ENCODE data around the gene CENPP.
"Not testable (repeated sequence)": the region's sequence is repeated elsewhere in the genome, so short reads cannot be mapped to it uniquely, and the experiment has no call there.

DNA sequence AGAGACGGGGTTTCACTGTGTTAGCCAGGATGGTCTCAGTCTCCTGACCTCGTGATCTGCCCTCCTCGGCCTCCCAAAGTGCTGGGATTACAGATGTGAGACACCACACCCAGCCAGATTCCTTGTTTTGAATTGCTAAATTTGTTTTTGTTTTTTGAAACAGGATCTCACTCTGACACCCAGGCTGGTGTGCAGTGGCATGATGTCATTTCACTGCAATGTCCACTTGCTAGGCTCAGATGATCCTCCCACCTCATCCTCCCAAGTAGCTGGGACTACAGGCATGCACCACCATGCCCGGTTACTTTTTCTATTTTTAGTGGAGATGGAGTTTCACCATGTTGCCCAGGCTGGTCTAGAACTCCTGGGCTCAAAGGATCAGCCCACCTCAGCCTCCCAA is 85.4 kb downstream of the CENPP start:
- TF ChIP-seq, protein P1, sequence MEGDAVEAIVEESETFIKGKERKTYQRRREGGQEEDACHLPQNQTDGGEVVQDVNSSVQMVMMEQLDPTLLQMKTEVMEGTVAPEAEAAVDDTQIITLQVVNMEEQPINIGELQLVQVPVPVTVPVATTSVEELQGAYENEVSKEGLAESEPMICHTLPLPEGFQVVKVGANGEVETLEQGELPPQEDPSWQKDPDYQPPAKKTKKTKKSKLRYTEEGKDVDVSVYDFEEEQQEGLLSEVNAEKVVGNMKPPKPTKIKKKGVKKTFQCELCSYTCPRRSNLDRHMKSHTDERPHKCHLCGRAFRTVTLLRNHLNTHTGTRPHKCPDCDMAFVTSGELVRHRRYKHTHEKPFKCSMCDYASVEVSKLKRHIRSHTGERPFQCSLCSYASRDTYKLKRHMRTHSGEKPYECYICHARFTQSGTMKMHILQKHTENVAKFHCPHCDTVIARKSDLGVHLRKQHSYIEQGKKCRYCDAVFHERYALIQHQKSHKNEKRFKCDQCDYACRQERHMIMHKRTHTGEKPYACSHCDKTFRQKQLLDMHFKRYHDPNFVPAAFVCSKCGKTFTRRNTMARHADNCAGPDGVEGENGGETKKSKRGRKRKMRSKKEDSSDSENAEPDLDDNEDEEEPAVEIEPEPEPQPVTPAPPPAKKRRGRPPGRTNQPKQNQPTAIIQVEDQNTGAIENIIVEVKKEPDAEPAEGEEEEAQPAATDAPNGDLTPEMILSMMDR (conservative IDR thresholded peaks at IDR 0.05; ENCODE audit: low read depth, low read length) = not testable (repeated sequence)
- not testable (repeated sequence) for TF ChIP-seq EZH2phosphoT487 (IDR thresholded peaks at IDR 0.05; ENCODE audit: borderline replicate concordance, low read length); EZH2 (IDR thresholded peaks at IDR 0.05; ENCODE audit: low read length, unreplicated experiment)

All from PC-3 (cell line).